Measurements from ENCODE around the gene ANKLE2. TPM values are rescaled to one million over a fixed set of nuclear protein-coding genes. Genes with fewer than 3 reads are reported as not detected.

The ANKLE2 gene
- total RNA-seq, 4 donors from 2014 or later, result 33.1 to 61.5 (median 49.9) TPM

GRCh38 chr12:132804426-132804861, 42.8 kb upstream of the ANKLE2 start:
- H3K36me3 ChIP-seq, result peaks cover 0 to 97% of the 10 kb centered on the region in 2 donors

GRCh38 chr12:132803888-132804287, 42.3 kb upstream of the ANKLE2 start:
- Histone ChIP-seq H3K27me3 (no peaks in the 10 kb centered on the region), H3K4me1 (no peaks in the 10 kb centered on the region), H3K36me3 (peaks cover 0 to 97% of the 10 kb centered on the region in 2 donors), H3K9me3 (no peaks in the 10 kb centered on the region), H3K27ac (no peak overlapping the region), H3K4me3 (no peak overlapping the region)
- no peak for TF ChIP-seq POLR2A (IDR thresholded peaks at IDR 0.05)
- no peak for TF ChIP-seq EP300 (IDR thresholded peaks at IDR 0.05)
- TF ChIP-seq POLR2AphosphoS5 (IDR thresholded peaks at IDR 0.05), result no peak
- TF ChIP-seq CTCF (IDR thresholded peaks at IDR 0.05), result no peak
- WGBS, 2 donors (ENCODE audit: low coverage in 1 of 2), result 87 to 100% methylated on average over 1 to 3 of the region's 15 CpGs
- ATAC-seq, result peak; percentile 31

More at GRCh38 chr12:132804426-132804861, 42.8 kb upstream of the ANKLE2 start:
- Histone ChIP-seq H3K4me3 (no peak overlapping the region), H3K9me3 (no peaks in the 10 kb centered on the region), H3K4me1 (no peaks in the 10 kb centered on the region), H3K27me3 (no peaks in the 10 kb centered on the region), H3K27ac (no peak overlapping the region)
- WGBS, 2 donors (ENCODE audit: low coverage in 1 of 2), result 71 to 86% methylated on average over 7 to 10 of the region's 16 CpGs
- no peak for ATAC-seq
- TF ChIP-seq POLR2A (IDR thresholded peaks at IDR 0.05) (no peak), POLR2AphosphoS5 (IDR thresholded peaks at IDR 0.05) (no peak), CTCF (IDR thresholded peaks at IDR 0.05) (no peak), EP300 (IDR thresholded peaks at IDR 0.05) (no peak)

DNA sequence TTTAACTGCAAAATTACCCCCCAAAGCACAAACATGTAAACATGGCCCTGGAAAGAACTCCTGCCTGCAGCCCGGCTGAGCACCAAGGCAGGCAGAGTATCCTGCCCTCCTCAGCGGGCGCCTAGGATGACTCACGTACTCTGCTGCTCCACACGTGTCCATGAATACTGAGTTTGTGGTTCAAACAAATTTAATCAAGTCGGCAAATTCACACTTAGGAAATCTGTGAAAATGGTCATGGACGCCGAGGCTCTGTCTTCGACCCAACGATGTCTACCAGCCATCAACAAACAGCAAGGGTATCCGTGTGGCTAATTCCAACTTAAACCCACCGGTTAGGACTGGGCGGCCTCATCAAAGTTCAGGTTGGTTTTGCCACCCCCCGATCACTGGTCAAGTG, 41.5 kb upstream of the ANKLE2 start:
- TF ChIP-seq POLR2A (IDR thresholded peaks at IDR 0.05) (no peak), EP300 (IDR thresholded peaks at IDR 0.05) (no peak), POLR2AphosphoS5 (IDR thresholded peaks at IDR 0.05) (no peak), CTCF (IDR thresholded peaks at IDR 0.05) (no peak)
- H3K27ac ChIP-seq, result no peak overlapping the region
- H3K4me1 ChIP-seq, result no peaks in the 10 kb centered on the region
- no peak overlapping the region for H3K4me3 ChIP-seq
- WGBS, 2 donors (ENCODE audit: low coverage in 1 of 2), result 86 to 91% methylated on average over 9 to 14 of the region's 14 CpGs
- no peaks in the 10 kb centered on the region for H3K27me3 ChIP-seq
- ATAC-seq, result no peak
- no peaks in the 10 kb centered on the region for H3K9me3 ChIP-seq
- H3K36me3 ChIP-seq, result peaks cover 0 to 97% of the 10 kb centered on the region in 2 donors

- no peak for ATAC-seq
- TF ChIP-seq CTCF (IDR thresholded peaks at IDR 0.05) (no peak), EP300 (IDR thresholded peaks at IDR 0.05) (no peak), POLR2AphosphoS5 (IDR thresholded peaks at IDR 0.05) (no peak), POLR2A (IDR thresholded peaks at IDR 0.05) (no peak)
- Histone ChIP-seq H3K36me3 (peaks cover 0 to 97% of the 10 kb centered on the region in 2 donors), H3K27ac (no peak overlapping the region), H3K4me1 (no peaks in the 10 kb centered on the region), H3K4me3 (no peak overlapping the region), H3K27me3 (no peaks in the 10 kb centered on the region), H3K9me3 (no peaks in the 10 kb centered on the region)
- WGBS, 2 donors (ENCODE audit: low coverage in 1 of 2), result 93% methylated on average over 6 of the region's 28 CpGs; no CpG with 5 or more reads in 1 of the 2 donors
Measured at GRCh38 chr12:132801741-132802140, 40.1 kb upstream of the ANKLE2 start.

GRCh38 chr12:132798836-132799235, 37.2 kb upstream of the ANKLE2 start:
- H3K27me3 ChIP-seq, result no peaks in the 10 kb centered on the region
- no peak overlapping the region for H3K4me3 ChIP-seq
- H3K36me3 ChIP-seq, result peaks cover 0 to 100% of the 10 kb centered on the region in 2 donors
- H3K27ac ChIP-seq, result no peak overlapping the region
- H3K9me3 ChIP-seq, result no peaks in the 10 kb centered on the region
- 100% methylated on average over 2 of the region's 15 CpGs; no CpG with 5 or more reads in 1 of the 2 donors for WGBS, 2 donors (ENCODE audit: low coverage in 1 of 2)
- ATAC-seq, result no peak
- TF ChIP-seq POLR2AphosphoS5 (IDR thresholded peaks at IDR 0.05), result no peak
- no peak for TF ChIP-seq EP300 (IDR thresholded peaks at IDR 0.05)
- TF ChIP-seq CTCF (IDR thresholded peaks at IDR 0.05), result no peak
- no peak for TF ChIP-seq POLR2A (IDR thresholded peaks at IDR 0.05)
- no peaks in the 10 kb centered on the region for H3K4me1 ChIP-seq
